H1 (cell line): ENCODE measurements around the gene ELOVL3. TPM values are rescaled to one million over a fixed set of nuclear protein-coding genes. Genes with fewer than 3 reads are reported as not detected.

ENCODE experiments used
- CTCF ChIA-PET: fragments of 300-600 bp; sonication (Branson Sonifier 250); formaldehyde crosslinking; loops from one replicate; lab custom pipeline; 2021; ENCODE audit not compliant: partially characterized antibody; lab: Charles Lee
- POLR2A ChIA-PET: fragments of 300-600 bp; sonication (Branson Sonifier 250); formaldehyde crosslinking; loops from one replicate; lab custom pipeline; 2021; ENCODE audit warnings: inconsistent platforms; ENCODE audit not compliant: partially characterized antibody; lab: Charles Lee
- DNase-seq, 2 experiments: peaks; one replicate each; pipeline versions ENCODE4 v3.0.0 to v3.0.0-alpha.2; 2010 to 2022; ENCODE audit warnings: low spot score in 2 of 2, low read depth in 1 of 2, mixed read lengths in 1 of 2
- FAIRE-seq: peaks from 2 replicates; lab custom pipeline; 2011; peaks lifted over from hg19 to GRCh38; lab: Jason Lieb, UNC
- H2AFZ ChIP-seq: 2 replicates; pipeline ENCODE4 v1.8.1; 2012; ENCODE audit warnings: low read length, inconsistent platforms
- H2AK5ac ChIP-seq: 2 replicates; pipeline ENCODE4 v1.6.1; 2013; ENCODE audit warnings: low read depth, low read length
- H2BK120ac ChIP-seq: replicated peaks from 2 replicates; pipeline ENCODE3; 2013; ENCODE audit warnings: low read depth, low read length, inconsistent platforms
- H2BK12ac ChIP-seq: 2 replicates; pipeline ENCODE4 v1.6.1; 2013; ENCODE audit warnings: low read depth, low read length
- H2BK15ac ChIP-seq: 2 replicates; pipeline ENCODE4 v1.6.1; 2013; ENCODE audit warnings: low read length
- H2BK20ac ChIP-seq: 2 replicates; pipeline ENCODE4 v1.6.1; 2013; ENCODE audit warnings: low read length
- H2BK5ac ChIP-seq: 2 replicates; pipeline ENCODE4 v1.6.1; 2013; ENCODE audit warnings: low read depth, low read length
- H3K14ac ChIP-seq: 2 replicates; pipeline ENCODE4 v1.6.1; 2013; ENCODE audit warnings: inconsistent platforms; ENCODE audit not compliant: insufficient read length
- H3K18ac ChIP-seq: 2 replicates; pipeline ENCODE4 v1.6.1; 2013; ENCODE audit warnings: low read length; ENCODE audit errors: extremely low read depth
- H3K23ac ChIP-seq: 2 replicates; pipeline ENCODE4 v1.6.1; 2013; ENCODE audit warnings: inconsistent platforms; ENCODE audit not compliant: insufficient read length
- H3K23me2 ChIP-seq: 2 replicates; pipeline ENCODE4 v1.6.1; 2013; ENCODE audit warnings: low read depth, low read length
- H3K27ac ChIP-seq: 2 replicates; pipeline ENCODE4 v1.6.1; 2011; ENCODE audit warnings: low read depth, low read length, inconsistent platforms
- H3K27me3 ChIP-seq, 4 experiments: replicated peaks in 1 of 4; 1 replicate in 1 of 4; 2 replicates in 3 of 4; pipeline versions ENCODE4 v1.6.1 to v1.8.1; 2011 to 2013; ENCODE audit warnings: low read length in 3 of 4, mild to moderate bottlenecking in 3 of 4, inconsistent platforms in 2 of 4, mixed read lengths in 2 of 4, moderate library complexity in 1 of 4; ENCODE audit not compliant: control insufficient read depth in 3 of 4, insufficient read depth in 3 of 4; ENCODE audit errors: extremely low read depth in 1 of 4
- H3K36me3 ChIP-seq, 4 experiments: 2 replicates each; pipeline versions ENCODE4 v1.6.1 to v1.8.1; 2011 to 2013; ENCODE audit warnings: mild to moderate bottlenecking in 4 of 4, low read length in 3 of 4, moderate library complexity in 2 of 4, control low read depth in 1 of 4, inconsistent platforms in 1 of 4; ENCODE audit not compliant: insufficient read depth in 4 of 4, control insufficient read depth in 2 of 4
- H3K4ac ChIP-seq: replicated peaks from 2 replicates; pipeline ENCODE3; 2013; ENCODE audit warnings: low read length, low read depth, mixed read lengths, inconsistent platforms; ENCODE audit not compliant: insufficient read length
- H3K4me1 ChIP-seq, 4 experiments: replicated peaks in 1 of 4; 1 replicate in 1 of 4; 2 replicates in 3 of 4; pipeline versions ENCODE4 v1.6.1 to v1.8.1; 2011 to 2013; ENCODE audit warnings: low read length in 3 of 4, inconsistent platforms in 2 of 4, mixed read lengths in 1 of 4; ENCODE audit not compliant: insufficient read depth in 4 of 4, control insufficient read depth in 3 of 4
- H3K4me2 ChIP-seq, 2 experiments: 2 replicates each; pipeline versions ENCODE4 v1.6.1 to v1.8.1; 2011 to 2013; ENCODE audit warnings: low read depth in 2 of 2, low read length in 2 of 2, control low read depth in 1 of 2, inconsistent platforms in 1 of 2, mild to moderate bottlenecking in 1 of 2; ENCODE audit not compliant: insufficient read depth in 1 of 2
- H3K4me3 ChIP-seq, 4 experiments: fragments of 200-600, 300-600 bp in 1 of 4; sonication (generic), shearing (Covaris generic), sonication (Bioruptor Twin) in 1 of 4; 2 replicates each; pipeline versions ENCODE4 v1.5.1 to v1.8.1; 2011 to 2016; ENCODE audit warnings: low read length in 4 of 4, low read depth in 3 of 4, control low read depth in 2 of 4, inconsistent platforms in 2 of 4, mild to moderate bottlenecking in 2 of 4, mixed read lengths in 1 of 4, moderate library complexity in 1 of 4; ENCODE audit not compliant: insufficient read depth in 2 of 4; ENCODE audit errors: extremely low read depth in 1 of 4
- H3K56ac ChIP-seq: replicated peaks from 2 replicates; pipeline ENCODE3; 2013; ENCODE audit warnings: low read depth, mild to moderate bottlenecking, mixed read lengths, low read length, inconsistent platforms; ENCODE audit not compliant: insufficient read length
- H3K79me1 ChIP-seq: 2 replicates; pipeline ENCODE4 v1.6.1; 2013; ENCODE audit warnings: low read depth, low read length, control low read depth
- H3K79me2 ChIP-seq, 2 experiments: 2 replicates each; pipeline versions ENCODE4 v1.6.1 to v1.8.1; 2012 to 2013; ENCODE audit warnings: low read length in 2 of 2, mild to moderate bottlenecking in 2 of 2, inconsistent platforms in 1 of 2; ENCODE audit not compliant: insufficient read depth in 2 of 2, control insufficient read depth in 1 of 2
- H3K9ac ChIP-seq, 4 experiments: replicated peaks in 1 of 4; 1 replicate in 1 of 4; 2 replicates in 3 of 4; pipeline versions ENCODE4 v1.6.1 to v1.8.1; 2011 to 2013; ENCODE audit warnings: low read depth in 3 of 4, low read length in 3 of 4, control low read depth in 2 of 4, mild to moderate bottlenecking in 2 of 4, moderate library complexity in 2 of 4, inconsistent platforms in 1 of 4; ENCODE audit errors: extremely low read depth in 1 of 4
- H3K9me3 ChIP-seq, 2 experiments: 2 replicates each; pipeline versions ENCODE4 v1.6.1 to v1.8.1; 2012 to 2013; ENCODE audit warnings: mild to moderate bottlenecking in 2 of 2, moderate library complexity in 2 of 2, control low read depth in 1 of 2, inconsistent platforms in 1 of 2, low read depth in 1 of 2, low read length in 1 of 2, mixed read lengths in 1 of 2; ENCODE audit not compliant: insufficient read depth in 2 of 2
- H4K20me1 ChIP-seq, 2 experiments: replicated peaks in 1 of 2; 2 replicates each; pipeline versions ENCODE3 to v1.8.1; 2011 to 2013; ENCODE audit warnings: inconsistent platforms in 2 of 2, low read length in 2 of 2, mild to moderate bottlenecking in 1 of 2; ENCODE audit not compliant: insufficient read depth in 2 of 2, control insufficient read depth in 1 of 2
- H4K5ac ChIP-seq: 2 replicates; pipeline ENCODE4 v1.6.1; 2013; ENCODE audit warnings: low read length, low read depth, mixed read lengths, inconsistent platforms; ENCODE audit not compliant: insufficient read length
- H4K8ac ChIP-seq: 2 replicates; pipeline ENCODE4 v1.8.0; 2013; ENCODE audit warnings: mild to moderate bottlenecking, moderate library complexity, low read length, inconsistent platforms; ENCODE audit not compliant: insufficient read depth; ENCODE audit errors: extremely low read depth
- H4K91ac ChIP-seq: replicated peaks from 2 replicates; pipeline ENCODE3; 2013; ENCODE audit warnings: low read length, mixed read lengths, inconsistent platforms; ENCODE audit not compliant: insufficient read length
- CTBP2 ChIP-seq: IDR thresholded peaks from 2 replicates; pipeline ENCODE4 v1.7.0; 2011; ENCODE audit warnings: borderline replicate concordance, mild to moderate bottlenecking, moderate library complexity, mixed read lengths, low read length; ENCODE audit not compliant: insufficient read depth, insufficient read length
- EGR1 ChIP-seq: IDR thresholded peaks from 2 replicates; pipeline ENCODE4 v1.6.1; 2011; ENCODE audit warnings: low read depth, low read length, borderline replicate concordance
- FOSL1 ChIP-seq: IDR thresholded peaks from 2 replicates; pipeline ENCODE4 v1.6.1; 2011; ENCODE audit warnings: mild to moderate bottlenecking, low read depth, low read length, moderate library complexity; ENCODE audit not compliant: insufficient read depth
- NRF1 ChIP-seq: IDR thresholded peaks from 2 replicates; pipeline ENCODE4 v1.6.1; 2011; ENCODE audit warnings: mild to moderate bottlenecking, low read depth, low read length, improper control_type of control experiment
- SIN3A ChIP-seq, 2 experiments: IDR thresholded peaks in 1 of 2; conservative IDR thresholded peaks in 1 of 2; 2 replicates each; pipeline ENCODE4 v1.6.1; 2011 to 2012; ENCODE audit warnings: low read length in 2 of 2, improper control_type of control experiment in 1 of 2, low read depth in 1 of 2, mild to moderate bottlenecking in 1 of 2
- WGBS, 2 experiments: shearing (Covaris generic) in 1 of 2; methylation state at CpG; one replicate each; pipeline versions ENCODE4 v1.1.6 to v1.1.7; 2013 to 2015; ENCODE audit warnings: low lambda C conversion rate in 2 of 2, mixed read lengths in 2 of 2, inconsistent platforms in 1 of 2, low coverage in 1 of 2, missing lambda C conversion rate in 1 of 2; ENCODE audit not compliant: insufficient replicate concordance in 2 of 2, insufficient coverage in 1 of 2, insufficient read length in 1 of 2; ENCODE audit errors: extremely low coverage in 1 of 2, missing lambda C conversion rate in 1 of 2; 5-methylcytosine and 5-hydroxymethylcytosine counted together
- polyA plus RNA-seq, 7 experiments: library from polyadenylated mRNA; depleted of rRNA in 3 of 7; stranded (reverse) in 5 of 7; unstranded in 2 of 7; fragments of >200 nt in 5 of 7; fragments of 200-250 nt in 2 of 7; gene quantifications; 1 replicate in 5 of 7; 2 replicates in 1 of 7; 4 replicates in 1 of 7; pipeline versions ENCODE4 v1.2.1 to v1.2.3, GENCODE V29; 2011 to 2013; ENCODE audit warnings: missing spikeins in 2 of 7, mixed read lengths in 2 of 7
- total RNA-seq: library from RNA; stranded (reverse); fragmentation: NEBNext Ultra II Directional; extraction: Animal tissue kit (Norgen Biotek cat#: 25700); gene quantifications from 2 replicates; pipeline ENCODE4 v1.2.1, GENCODE V29; 2021
- TF ChIP-seq, protein P1 (sequence below): IDR thresholded peaks from 2 replicates; pipeline ENCODE4 v1.6.1; 2012; ENCODE audit warnings: inconsistent platforms
- TF ChIP-seq, protein P2 (sequence below): IDR thresholded peaks from 2 replicates; pipeline ENCODE4 v1.6.1; 2011; ENCODE audit warnings: low read depth, mild to moderate bottlenecking, low read length; ENCODE audit not compliant: insufficient read depth

ELOVL3 gene
- total and polyA plus RNA-seq, 2 of the 8 experiments (the other 6 are each of a cell fraction or from before 2014, with no cell fraction given), result 0.27 TPM; not detected in 1

DNA sequence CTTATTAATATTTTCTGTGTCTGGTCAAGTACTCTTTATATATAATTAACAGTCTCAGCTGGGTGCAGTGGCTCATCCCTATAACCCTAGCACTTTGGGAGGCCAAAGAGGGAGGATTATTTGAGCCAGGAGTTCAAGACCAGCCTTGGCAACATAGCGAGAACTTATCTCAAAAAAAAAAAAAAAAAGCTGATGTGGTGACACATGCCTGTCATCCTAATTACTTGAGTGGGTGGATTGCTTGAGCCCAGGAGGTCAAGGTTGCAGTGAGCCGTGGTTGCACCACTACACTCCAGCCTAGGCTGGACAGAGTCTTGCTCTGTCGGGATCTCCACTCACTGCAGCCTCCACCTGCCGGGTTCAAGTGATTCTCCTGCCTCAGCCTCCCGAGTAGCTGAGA is 6.7 kb upstream of the ELOVL3 start:
- DNase-seq, result no peak
- WGBS, 2 experiments, result 84% methylated on average over 5 of the region's 5 CpGs; no CpG with 5 or more reads in 1 of the 2 experiments
- H2BK12ac ChIP-seq, result no peak overlapping the region

More for the DNA sequence above, 6.7 kb upstream of the ELOVL3 start:
- no peak overlapping the region for H3K56ac ChIP-seq
- H3K27me3 ChIP-seq, result peaks cover 0 to 2% (median 0%) of the 10 kb centered on the region in 4 experiments; a peak in 1 of 7 replicates
- H3K23me2 ChIP-seq, result no peaks in the 10 kb centered on the region
- no peak overlapping the region for H4K8ac ChIP-seq
- no peak overlapping the region for H3K4ac ChIP-seq
- no peaks in the 10 kb centered on the region for H3K4me1 ChIP-seq
- no peak overlapping the region for H2AK5ac ChIP-seq
- TF ChIP-seq EGR1 (no peak), CTBP2 (no peak), FOSL1 (no peak), SIN3A (conservative IDR thresholded peaks at IDR 0.05 in 1 of 2, IDR thresholded peaks at IDR 0.05 in 1 of 2; ENCODE audit: low read depth in 1 of 2, low read length in 2 of 2) (no peak), NRF1 (no peak)
- TF ChIP-seq, protein P1, sequence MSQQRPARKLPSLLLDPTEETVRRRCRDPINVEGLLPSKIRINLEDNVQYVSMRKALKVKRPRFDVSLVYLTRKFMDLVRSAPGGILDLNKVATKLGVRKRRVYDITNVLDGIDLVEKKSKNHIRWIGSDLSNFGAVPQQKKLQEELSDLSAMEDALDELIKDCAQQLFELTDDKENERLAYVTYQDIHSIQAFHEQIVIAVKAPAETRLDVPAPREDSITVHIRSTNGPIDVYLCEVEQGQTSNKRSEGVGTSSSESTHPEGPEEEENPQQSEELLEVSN, result no peak
- TF ChIP-seq, protein P2, sequence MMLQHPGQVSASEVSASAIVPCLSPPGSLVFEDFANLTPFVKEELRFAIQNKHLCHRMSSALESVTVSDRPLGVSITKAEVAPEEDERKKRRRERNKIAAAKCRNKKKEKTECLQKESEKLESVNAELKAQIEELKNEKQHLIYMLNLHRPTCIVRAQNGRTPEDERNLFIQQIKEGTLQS, result no peak
- H2BK5ac ChIP-seq, result no peak overlapping the region
- H3K9me3 ChIP-seq, result no peaks in the 10 kb centered on the region
- no peak overlapping the region for H4K5ac ChIP-seq
- ChIA-PET CTCF (interaction anchor here (1.4 to 24.6 kb wide), 5 partner anchors 11 to 179 kb away, joined by 3 to 862 read pairs (median 4); no protein-coding TSS in a partner anchor), POLR2A (interaction anchor here (1.3 kb wide), 1 partner anchor 62 kb away, joined by 5 read pairs; no protein-coding TSS in a partner anchor)
- H3K79me2 ChIP-seq, result no peaks in the 10 kb centered on the region
- no peaks in the 10 kb centered on the region for H3K36me3 ChIP-seq
- no peak overlapping the region for H2BK15ac ChIP-seq
- no peak overlapping the region for H4K91ac ChIP-seq
- H3K4me3 ChIP-seq, result no peak overlapping the region
- no peak overlapping the region for H3K18ac ChIP-seq
- H3K27ac ChIP-seq, result no peak overlapping the region
- no peaks in the 10 kb centered on the region for H4K20me1 ChIP-seq
- H3K4me2 ChIP-seq, result no peak overlapping the region
- no peak overlapping the region for H2AFZ ChIP-seq
- FAIRE-seq, result no peak
- no peak overlapping the region for H2BK120ac ChIP-seq
- no peaks in the 10 kb centered on the region for H3K79me1 ChIP-seq
- H3K9ac ChIP-seq, result no peak overlapping the region
- no peak overlapping the region for H2BK20ac ChIP-seq
- H3K23ac ChIP-seq, result no peak overlapping the region
- no peak overlapping the region for H3K14ac ChIP-seq
